HL-60 (cell line): ENCODE measurements around the gene LMLN.

ENCODE experiments used
- SPI1 ChIP-seq: IDR thresholded peaks from 2 replicates; pipeline ENCODE4 v1.6.1; 2012; ENCODE audit warnings: low read depth, mild to moderate bottlenecking, borderline replicate concordance
- TF ChIP-seq, protein P1 (sequence below): IDR thresholded peaks from 2 replicates; pipeline ENCODE4 v1.6.1; 2012; ENCODE audit warnings: low read depth; ENCODE audit not compliant: insufficient replicate concordance
- TF ChIP-seq, protein P2 (sequence below): IDR thresholded peaks from one replicate; pipeline ENCODE4 v1.5.1; 2011; ENCODE audit warnings: low read length, control low read depth, inconsistent platforms; ENCODE audit not compliant: insufficient read depth

DNA sequence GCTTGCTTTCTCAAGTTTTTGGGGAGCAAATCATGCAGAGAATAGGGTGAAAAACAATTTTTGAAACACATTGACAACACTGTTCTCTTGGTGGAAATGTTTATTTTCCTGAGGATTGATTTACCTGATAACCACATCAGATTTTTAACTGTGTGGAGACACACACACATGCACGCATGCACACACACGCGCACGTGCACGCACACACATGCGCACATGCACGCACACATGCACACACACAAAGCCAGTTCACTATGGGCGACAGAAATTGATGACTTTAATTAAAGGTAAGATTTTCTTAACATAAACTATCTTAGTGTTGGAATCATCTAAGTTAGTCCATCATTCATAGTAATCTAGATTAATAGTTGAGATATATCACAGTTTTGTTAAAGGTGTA, 15.3 kb downstream of the LMLN start:
- TF ChIP-seq SPI1, result no peak
- TF ChIP-seq, protein P1, sequence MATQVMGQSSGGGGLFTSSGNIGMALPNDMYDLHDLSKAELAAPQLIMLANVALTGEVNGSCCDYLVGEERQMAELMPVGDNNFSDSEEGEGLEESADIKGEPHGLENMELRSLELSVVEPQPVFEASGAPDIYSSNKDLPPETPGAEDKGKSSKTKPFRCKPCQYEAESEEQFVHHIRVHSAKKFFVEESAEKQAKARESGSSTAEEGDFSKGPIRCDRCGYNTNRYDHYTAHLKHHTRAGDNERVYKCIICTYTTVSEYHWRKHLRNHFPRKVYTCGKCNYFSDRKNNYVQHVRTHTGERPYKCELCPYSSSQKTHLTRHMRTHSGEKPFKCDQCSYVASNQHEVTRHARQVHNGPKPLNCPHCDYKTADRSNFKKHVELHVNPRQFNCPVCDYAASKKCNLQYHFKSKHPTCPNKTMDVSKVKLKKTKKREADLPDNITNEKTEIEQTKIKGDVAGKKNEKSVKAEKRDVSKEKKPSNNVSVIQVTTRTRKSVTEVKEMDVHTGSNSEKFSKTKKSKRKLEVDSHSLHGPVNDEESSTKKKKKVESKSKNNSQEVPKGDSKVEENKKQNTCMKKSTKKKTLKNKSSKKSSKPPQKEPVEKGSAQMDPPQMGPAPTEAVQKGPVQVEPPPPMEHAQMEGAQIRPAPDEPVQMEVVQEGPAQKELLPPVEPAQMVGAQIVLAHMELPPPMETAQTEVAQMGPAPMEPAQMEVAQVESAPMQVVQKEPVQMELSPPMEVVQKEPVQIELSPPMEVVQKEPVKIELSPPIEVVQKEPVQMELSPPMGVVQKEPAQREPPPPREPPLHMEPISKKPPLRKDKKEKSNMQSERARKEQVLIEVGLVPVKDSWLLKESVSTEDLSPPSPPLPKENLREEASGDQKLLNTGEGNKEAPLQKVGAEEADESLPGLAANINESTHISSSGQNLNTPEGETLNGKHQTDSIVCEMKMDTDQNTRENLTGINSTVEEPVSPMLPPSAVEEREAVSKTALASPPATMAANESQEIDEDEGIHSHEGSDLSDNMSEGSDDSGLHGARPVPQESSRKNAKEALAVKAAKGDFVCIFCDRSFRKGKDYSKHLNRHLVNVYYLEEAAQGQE, result no peak
- TF ChIP-seq, protein P2, sequence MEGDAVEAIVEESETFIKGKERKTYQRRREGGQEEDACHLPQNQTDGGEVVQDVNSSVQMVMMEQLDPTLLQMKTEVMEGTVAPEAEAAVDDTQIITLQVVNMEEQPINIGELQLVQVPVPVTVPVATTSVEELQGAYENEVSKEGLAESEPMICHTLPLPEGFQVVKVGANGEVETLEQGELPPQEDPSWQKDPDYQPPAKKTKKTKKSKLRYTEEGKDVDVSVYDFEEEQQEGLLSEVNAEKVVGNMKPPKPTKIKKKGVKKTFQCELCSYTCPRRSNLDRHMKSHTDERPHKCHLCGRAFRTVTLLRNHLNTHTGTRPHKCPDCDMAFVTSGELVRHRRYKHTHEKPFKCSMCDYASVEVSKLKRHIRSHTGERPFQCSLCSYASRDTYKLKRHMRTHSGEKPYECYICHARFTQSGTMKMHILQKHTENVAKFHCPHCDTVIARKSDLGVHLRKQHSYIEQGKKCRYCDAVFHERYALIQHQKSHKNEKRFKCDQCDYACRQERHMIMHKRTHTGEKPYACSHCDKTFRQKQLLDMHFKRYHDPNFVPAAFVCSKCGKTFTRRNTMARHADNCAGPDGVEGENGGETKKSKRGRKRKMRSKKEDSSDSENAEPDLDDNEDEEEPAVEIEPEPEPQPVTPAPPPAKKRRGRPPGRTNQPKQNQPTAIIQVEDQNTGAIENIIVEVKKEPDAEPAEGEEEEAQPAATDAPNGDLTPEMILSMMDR, result no peak
